ENCODE results near the gene GNAI1.

GNAI1 gene

DNA sequence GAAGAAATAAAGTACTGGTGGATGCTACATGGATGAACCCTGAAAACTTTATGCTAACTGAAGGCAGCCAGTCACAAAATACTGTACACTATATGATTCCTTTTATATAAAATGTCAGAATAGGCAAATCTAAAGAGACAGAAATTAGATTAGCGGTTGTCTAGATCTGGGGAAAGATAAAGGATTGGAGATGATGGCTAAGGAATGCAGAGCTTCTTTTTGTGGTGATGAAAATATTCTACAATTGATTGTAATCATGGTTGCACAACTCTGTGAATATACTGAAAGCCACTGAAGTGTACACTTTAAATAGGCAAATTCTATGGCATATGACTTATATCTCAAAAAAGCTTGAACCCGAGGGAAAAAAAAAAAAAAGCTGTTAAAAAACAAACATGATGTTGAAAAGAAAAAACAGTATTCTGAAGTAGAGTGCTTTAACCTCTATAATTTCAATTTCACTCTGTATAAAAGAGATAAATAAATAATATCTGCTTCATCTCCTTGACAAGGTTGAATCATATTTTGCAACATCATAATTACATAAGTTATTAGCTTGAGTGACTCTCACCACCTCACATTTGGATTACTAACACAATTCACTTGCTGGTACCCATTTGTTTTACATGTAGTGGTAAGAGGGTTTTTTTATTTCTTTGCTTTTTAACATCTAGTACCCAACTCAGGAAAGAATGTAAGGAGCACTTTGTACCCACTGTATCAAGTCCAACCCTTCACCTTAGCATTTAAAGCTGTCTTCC is 2.8 kb upstream of the GNAI1 start:
- in situ Hi-C loops (cut with MboI; ENCODE audit: low sequenced_read_pairs), result no loop called here

DNA sequence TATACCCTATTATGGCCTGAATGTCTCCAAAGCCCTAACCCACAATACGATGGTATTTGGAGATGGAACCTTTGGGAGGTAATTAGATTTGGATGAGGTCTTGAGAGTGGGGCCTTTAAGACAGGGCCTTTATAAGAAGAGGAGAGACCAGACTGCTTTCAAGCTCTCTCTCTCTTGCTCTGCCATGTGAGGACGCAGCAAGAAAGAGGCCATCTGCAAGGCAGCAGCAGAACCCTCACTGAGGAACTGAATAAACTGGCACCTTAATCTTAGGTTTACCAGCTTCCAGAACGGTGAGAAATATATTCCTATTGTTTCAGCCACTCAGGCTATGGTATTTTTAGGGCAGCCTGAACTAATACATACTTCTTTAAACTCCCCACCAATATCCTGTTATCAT is 2.0 kb upstream of the GNAI1 start:
- in situ Hi-C loops (cut with MboI; ENCODE audit: low sequenced_read_pairs), result no loop called here

DNA sequence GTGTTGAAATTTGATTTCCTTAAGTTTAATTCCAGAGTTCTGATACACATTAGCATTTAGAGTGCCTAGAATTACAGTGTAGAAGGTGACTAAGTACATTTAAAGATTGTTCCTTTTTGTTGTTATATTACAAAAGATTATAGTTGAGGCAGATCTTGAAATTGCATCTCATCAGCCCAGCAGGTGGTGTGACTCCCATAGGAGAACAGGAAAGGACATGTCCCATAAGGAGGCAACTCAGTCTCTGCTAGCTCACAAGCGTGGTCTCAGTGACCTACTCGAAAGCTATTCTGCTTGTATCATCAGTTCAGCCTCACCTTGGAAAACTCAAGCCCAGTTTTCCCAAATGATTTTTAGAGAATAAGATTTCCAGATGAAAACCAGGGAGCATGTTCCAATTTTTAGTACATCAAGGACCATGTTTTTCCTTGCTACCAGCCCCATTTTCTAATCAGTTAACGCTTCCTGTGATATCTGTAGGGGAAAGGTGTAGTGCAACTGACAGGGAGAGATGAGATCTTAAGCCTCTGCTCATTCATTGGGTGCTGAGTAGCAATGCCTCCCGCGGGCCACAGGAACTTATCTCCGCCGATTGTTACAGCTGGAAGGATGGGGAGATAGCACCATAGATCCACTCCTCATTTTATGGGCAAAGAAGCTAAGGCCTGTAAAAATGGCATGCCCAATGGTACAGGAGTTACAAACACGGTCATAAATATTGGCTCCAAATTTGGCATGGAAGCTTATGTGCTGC is 1.1 kb upstream of the GNAI1 start:
- in situ Hi-C loops (cut with MboI; ENCODE audit: low sequenced_read_pairs), result no loop called here

DNA sequence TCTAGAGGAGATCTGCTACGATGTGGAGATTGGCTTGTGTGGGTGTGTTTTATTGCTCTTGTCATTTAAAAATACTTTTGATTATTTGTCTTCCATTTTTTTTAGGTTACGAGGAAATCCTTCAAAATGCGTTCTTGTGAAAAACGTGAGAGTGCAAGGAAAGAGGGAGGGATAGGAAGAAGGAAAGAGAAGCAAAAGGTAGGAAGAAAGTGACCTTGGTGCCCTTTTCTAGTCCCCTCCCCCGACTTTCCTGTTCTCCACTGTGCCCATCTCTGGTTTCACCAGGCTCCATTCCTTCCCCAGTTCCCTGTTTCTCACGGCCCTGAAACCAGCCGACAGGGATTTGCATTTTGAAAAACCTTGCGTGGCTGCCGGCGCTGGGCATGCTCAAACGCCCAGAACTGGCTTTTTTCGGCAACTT is 506 bp upstream of the GNAI1 start:
- in situ Hi-C loops (cut with MboI; ENCODE audit: low sequenced_read_pairs), result no loop called here

DNA sequence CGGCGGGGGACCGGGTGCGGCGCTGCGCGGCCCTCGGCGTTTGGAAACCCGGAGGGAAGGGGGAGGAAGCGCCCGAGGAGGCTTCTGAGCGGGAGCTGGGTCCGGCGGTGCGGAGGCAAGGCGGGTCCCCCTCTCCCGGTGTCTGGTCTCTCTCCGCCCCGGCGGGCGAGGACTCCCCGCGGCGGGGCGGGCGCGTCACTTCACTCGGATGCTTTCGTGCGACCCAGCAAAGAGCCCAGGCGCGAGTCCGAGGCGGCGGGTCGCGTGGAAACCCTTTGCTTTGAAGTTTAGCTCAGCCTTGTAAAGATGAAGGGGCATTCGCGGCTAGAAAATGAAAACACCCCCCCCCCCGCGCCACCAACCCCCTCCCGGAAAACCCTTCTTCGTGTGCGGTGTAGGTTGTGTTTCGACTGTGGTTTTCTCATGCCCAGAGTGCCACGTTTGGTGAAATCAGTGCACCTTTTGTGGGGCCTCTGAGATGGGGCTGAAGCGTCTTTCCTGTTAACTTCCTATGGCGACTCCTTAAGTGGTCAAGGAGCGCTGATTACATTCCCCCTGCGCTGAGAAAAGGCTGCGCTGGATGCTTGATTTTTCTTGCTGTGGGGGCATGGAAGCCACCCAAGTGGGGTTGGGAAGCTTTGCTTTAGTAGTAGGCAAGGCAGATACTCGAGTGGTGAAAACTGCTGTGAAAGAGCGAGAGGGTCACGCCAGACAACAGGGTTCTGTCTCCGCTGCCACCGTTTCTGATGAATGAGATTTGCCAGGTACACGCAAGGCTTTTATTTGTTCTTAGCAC is 876 bp downstream of the GNAI1 start:
- in situ Hi-C loops (cut with MboI; ENCODE audit: low sequenced_read_pairs), result no loop called here

DNA sequence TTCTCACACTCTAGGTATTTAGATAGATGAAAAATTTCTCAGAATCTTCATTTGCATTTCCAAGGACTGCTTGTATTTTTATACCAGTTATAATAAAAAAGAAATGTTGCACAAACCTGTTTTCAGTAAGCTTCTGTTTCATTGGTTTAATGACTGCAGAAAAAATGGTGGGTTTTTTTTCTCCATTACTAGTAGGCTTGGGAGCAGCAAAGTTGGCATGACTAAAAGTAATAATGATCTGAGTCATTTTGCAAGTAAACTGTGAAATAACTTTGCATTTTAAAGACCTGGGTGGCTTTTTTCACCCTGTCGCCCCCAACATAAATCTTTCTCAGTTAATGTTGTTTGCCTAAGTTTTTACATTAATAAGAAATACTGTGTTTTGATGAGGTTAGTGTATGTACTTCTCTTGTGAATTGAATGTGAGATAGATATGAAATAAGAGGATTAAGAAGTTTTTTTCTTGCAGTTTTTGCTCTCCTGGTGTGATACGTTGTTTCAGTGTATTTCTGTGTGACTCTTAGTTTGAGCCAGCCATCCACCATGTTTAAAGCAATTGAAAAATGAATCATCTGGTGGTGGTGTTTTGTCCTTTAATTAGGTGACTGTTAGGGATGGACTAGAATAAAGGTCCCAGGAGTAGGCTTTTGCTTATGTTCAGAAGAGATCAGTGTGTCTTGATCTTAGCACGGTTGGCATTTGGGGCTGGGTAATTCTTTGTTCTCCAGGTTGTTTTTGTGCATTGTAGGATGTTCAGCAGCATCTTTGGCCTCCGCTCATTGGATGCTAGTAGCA is 1.8 kb downstream of the GNAI1 start:
- in situ Hi-C loops (cut with MboI; ENCODE audit: low sequenced_read_pairs), result no loop called here

DNA sequence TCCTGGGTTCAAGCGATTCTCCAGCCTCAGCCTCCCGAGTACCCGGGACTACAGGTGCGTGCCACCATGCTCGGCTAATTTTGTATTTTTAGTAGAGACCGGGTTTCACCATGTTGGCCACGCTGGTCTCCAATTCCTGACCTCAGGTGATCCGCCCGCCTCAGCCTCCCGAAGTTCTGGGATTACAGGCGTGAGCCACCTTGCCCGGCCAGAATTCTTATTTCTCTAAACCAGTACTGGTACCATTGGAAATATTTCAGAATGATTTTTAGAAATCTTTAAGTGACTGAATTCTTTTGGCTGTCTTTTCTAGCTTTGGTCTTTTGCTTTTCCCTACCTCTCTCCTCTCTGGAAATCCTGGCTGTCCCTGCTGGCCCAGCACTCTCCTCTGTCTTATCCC is 2.8 kb downstream of the GNAI1 start:
- in situ Hi-C loops (cut with MboI; ENCODE audit: low sequenced_read_pairs), result no loop called here

DNA sequence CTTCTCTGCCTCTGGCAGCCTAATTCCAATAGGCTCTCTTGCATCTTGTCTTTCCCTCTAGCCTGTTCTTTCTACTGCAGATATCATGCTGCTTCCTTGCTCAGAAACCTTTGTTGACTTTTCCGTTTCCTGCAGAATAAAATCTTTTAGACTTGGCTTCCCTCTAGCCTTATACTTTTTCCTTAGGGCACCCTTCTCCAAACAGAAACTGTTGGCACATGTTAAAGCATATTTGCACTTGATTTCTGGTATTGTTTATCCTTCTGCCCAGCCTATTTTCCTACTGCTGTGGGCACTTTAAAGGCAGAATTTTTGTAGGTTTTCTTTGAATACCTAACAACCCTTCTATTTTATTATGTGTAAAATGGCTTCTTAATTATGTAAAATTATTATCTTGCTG is 4.6 kb downstream of the GNAI1 start:
- in situ Hi-C loops (cut with MboI; ENCODE audit: low sequenced_read_pairs), result no loop called here

DNA sequence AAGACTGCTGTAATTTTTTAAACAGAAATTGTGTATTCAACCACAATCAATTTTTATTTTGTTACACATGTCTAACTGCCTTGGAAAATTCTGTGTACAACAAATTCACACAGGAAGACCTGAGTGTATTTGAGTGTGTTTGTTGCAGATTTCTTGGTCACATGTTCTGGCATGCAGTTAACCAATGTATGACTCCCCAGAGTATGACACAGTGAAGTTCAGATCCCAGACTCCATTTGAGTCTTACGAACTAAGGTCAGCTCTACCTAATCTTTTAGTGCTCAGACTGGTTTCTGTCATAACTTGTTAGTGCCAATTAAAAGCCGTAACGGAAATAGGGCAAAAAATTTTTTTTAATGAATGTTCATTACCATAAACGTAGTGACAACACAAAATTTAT is 5.8 kb downstream of the GNAI1 start:
- in situ Hi-C loops (cut with MboI; ENCODE audit: low sequenced_read_pairs), result no loop called here

DNA sequence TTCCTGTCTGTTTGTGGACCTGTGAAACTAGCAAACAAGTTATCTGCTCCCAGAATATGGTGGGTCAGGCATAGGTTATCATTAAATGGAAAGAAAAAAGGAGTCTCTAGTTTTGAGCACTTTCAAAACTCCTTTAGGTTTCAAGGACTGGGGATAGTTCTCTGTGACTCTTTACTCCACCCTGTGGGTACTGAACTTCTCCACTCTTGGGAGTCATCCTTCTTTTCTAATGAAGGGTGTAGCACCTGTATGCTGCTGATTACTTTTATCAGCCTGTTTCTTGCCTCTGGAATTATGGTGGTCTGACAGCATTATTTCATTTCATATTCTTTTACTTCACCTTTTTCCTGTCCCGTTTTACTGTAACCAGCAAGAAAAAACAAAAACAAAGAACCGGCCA is 6.7 kb downstream of the GNAI1 start:
- in situ Hi-C loops (cut with MboI; ENCODE audit: low sequenced_read_pairs), result no loop called here

DNA sequence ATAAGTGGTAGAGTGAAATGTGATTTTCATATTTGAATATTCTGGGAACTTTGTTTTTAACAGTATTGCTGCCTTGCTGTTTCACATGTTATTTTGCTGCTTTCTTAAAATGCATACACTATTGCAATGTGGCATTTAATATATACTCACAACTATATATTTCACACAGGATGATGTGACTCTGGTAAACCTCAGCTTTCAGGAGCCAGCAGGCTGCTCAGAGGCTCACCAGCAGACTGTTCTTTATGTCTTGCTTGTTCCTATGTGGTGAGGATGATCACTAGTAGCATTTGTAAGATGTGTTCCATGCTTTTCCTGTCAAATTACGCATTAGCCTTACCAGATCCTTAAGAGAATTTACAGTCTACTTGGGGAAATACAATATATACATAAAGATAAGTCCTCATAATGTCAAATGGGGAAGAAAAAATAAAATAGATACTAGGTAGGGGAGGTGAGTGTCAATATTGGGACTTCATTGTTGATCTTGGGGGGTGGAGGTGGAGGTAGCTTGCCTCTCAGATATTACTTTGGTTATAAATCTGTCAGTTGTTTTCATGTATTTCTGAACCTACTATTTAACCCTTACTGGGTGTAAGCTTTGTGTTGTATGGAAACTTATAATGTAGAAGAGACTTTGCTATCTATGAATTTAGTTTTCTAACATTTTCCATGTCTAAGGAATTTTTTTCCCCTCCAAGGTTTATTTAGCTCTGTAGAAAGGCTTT is 8.4 kb downstream of the GNAI1 start:
- in situ Hi-C loops (cut with MboI; ENCODE audit: low sequenced_read_pairs), result no loop called here

DNA sequence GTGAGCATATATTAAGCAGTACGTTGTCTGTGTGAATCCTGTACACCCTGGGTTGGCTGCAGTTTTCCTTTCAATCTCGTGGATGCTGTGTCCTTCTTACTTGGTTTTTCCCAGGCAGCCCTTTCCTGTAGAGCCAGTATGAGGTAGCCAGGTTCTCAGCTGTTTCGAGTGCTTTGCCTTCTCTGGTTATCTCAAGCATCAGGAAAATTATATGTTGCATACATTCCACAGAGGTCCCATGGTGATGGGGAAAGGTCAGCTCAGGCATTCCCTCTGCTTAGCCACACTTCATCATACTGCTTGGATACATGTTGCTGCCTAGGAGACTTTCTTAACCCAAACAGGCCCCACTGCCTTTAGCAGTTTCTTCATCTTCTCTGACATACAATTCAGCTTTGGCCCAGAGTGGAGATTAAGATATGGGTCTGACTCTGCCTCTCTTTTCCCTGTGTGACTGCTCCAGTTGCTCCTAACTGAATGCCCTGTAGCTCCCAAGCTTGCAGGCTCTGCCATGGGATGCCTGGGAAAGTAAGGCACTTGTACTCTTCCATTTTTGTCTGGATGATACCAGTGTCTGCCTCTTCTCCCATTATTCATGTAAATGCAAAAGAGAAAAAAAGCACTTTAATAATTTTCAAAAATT is 11.3 kb downstream of the GNAI1 start:
- in situ Hi-C loops (cut with MboI; ENCODE audit: low sequenced_read_pairs), result no loop called here

DNA sequence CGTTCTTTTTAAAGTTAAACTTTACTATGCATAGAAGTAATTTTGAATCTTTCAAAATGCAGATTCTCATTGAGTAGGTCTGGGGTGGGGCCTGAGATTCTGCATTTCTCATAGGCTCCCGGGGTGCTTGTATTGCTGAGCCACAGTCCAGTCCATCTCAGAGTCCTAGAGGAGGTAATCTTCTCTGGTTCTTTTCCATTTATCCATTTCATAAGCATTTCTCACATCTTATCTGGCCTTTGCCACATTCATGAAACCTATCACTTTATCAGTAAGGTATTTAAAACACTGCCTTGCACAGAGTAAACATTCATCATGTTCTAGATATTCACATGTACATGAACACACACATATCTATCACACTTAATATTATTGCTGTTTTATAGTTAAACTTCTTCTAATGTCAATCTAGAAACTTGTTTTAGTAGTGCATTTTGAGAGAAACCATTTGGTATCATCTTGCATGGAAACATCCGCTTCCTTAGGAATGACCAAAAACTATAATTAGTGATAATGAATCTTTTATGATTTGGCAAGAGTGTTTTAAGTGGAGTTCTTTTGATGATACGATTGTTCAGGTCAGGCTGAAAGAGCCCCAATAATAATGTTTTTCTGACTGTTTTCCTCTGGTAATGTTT is 12.0 kb downstream of the GNAI1 start:
- in situ Hi-C loops (cut with MboI; ENCODE audit: low sequenced_read_pairs), result no loop called here

DNA sequence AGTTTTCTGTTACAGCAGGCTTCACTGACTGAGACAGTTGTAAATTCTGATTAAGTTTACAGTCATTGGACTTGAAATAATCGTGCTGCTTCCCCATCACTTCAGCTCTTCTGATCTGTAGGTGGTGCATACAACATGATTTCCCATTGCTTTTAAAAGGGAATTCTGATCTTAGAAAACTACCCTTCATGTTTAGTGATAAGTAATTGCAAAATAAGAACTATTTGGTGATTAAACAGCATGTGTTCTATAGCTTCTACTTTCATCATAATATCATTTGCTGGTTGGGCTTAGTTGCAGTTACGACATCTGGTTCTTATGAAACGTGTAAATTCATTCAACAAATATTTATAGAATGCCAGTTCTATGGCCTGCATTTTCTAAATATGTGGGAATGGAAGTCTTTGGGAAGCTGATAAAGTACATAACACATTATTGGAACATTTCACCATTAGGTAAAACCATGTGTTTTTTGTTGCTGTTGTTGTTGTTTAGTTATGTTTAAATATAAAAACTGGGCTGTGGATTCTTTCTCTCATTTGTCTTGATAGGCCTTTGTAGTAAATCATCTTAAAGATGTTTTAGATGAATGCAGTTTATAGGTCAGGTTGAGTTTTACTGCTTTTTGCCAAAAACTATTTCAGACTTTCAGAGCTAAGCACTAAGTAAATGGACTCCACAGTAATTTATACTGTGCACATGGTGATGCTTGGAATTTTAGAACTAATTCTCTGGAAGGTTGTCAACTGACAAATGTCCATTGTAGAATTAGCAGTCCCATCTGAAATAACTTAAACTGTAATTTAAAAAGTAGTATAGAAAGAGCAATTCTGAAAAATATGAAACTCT is 13.1 kb downstream of the GNAI1 start:
- in situ Hi-C loops (cut with MboI; ENCODE audit: low sequenced_read_pairs), result no loop called here

DNA sequence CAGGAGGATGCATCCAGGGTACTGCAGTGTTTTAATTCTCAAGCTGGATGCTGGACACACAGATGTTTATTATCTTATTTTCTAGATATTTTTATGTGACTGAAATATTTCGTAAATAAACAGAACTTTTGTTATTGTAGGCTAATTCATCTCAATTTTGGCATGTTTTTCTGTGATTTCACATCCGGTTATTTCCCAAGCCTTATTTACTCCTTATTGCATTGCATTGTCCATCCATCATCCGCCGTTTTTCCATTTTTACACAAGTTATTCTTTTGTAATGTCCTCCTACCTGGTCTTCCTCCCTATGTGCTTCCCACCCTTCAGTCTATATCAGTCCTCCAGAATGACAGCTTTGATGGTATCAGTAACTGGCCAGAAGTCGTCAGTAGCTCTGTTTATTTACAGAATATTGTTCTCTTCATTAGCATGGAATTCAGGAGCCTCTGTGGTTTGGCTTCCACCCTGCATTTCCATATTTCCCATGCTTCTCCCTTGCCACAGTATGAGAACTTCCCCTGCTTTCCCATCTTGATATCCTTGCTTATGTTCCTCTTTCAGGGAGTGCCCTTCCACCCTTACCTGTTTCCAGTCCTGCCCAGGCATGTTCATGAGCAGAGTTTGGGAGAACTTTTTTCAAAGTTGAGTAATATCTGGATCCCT is 16.1 kb downstream of the GNAI1 start:
- in situ Hi-C loops (cut with MboI; ENCODE audit: low sequenced_read_pairs), result no loop called here

DNA sequence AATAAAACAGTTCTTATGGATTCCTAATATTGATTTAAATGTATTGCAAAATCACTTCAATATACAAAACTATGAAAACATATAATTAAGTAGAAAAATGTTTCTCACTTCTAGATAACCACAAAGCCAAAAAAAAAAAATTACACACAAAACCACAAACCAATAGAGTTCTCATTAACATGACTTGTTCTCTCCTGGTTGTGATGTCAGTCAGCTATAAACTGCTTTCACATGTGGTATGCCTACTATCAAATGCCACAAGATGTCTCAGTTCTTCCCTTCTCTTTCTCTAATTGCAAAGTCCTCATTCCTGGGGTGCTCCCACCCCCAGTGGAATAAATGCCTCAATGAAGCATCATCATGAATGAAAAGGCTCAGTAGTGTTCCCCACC is 16.6 kb downstream of the GNAI1 start:
- in situ Hi-C loops (cut with MboI; ENCODE audit: low sequenced_read_pairs), result no loop called here

DNA sequence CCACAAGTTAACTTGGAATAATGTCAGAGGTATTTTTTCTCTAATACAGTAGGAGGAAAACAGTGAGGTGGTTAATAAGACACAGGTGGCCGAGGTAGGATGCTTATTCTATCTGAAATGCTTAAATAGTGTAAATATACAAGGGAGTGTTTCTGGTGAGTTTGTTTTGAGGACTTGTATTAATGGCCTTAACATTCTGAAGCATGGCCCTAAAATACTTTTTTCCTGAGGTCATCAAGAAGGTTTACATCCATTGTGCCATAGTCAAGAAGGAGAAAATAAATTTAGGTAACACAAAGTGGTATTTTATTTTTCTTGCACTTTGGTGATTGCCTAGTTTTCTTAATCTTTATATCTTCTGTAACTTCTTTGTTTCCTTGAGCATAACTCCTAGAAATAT is 18.8 kb downstream of the GNAI1 start:
- in situ Hi-C loops (cut with MboI; ENCODE audit: low sequenced_read_pairs), result no loop called here

Measured in hTERT RPE-1 (cell line).